Endothelial cell of umbilical vein (primary cell): ENCODE results near the gene GCNT2. TPM values are rescaled to one million over a fixed set of nuclear protein-coding genes. Genes with fewer than 3 reads are reported as not detected.

Experiments used
- BruUV-seq: library from RNA; stranded (reverse); fragments of 400-500 nt; replicated peaks from 2 replicates; lab custom pipeline; 2021; lab: Mats Ljungman, UMichigan
- CTCF ChIA-PET: fragments of 300-600, 350-600 bp; sonication (Branson Sonifier 250); formaldehyde crosslinking; loops from one replicate; lab custom pipeline; 2021; ENCODE audit warnings: antibody characterized with exemption, inconsistent platforms; lab: Charles Lee
- POLR2A ChIA-PET: fragments of 300-600, 350-600 bp; sonication (Branson Sonifier 250); formaldehyde crosslinking; loops from one replicate; lab custom pipeline; 2021; ENCODE audit warnings: antibody characterized with exemption, inconsistent platforms; lab: Charles Lee
- DNase-seq: peaks from one replicate; pipeline ENCODE4 v3.0.0-alpha.2; 2011; ENCODE audit warnings: low read depth, low spot score
- FAIRE-seq: peaks from 2 replicates; lab custom pipeline; 2011; peaks lifted over from hg19 to GRCh38; lab: Jason Lieb, UNC
- H2AFZ ChIP-seq: 2 replicates; pipeline ENCODE4 v1.6.0; 2012; ENCODE audit warnings: low read depth, low read length, control low read depth, inconsistent platforms
- H3K27ac ChIP-seq: 2 replicates; pipeline ENCODE4 v1.5.1; 2011; ENCODE audit warnings: low read depth, mild to moderate bottlenecking, control low read depth, low read length, moderate library complexity; ENCODE audit not compliant: insufficient read depth
- H3K27me3 ChIP-seq, 2 experiments: 2 replicates each; pipeline versions ENCODE4 v1.6.0 to v1.6.1; 2011; ENCODE audit warnings: low read length in 2 of 2, mixed read lengths in 1 of 2; ENCODE audit not compliant: control insufficient read depth in 2 of 2, insufficient read depth in 2 of 2
- H3K36me3 ChIP-seq, 2 experiments: 2 replicates in 1 of 2; 3 replicates in 1 of 2; pipeline ENCODE4 v1.5.1; 2011; ENCODE audit warnings: low read length in 2 of 2, mild to moderate bottlenecking in 1 of 2, moderate library complexity in 1 of 2; ENCODE audit not compliant: control insufficient read depth in 2 of 2, insufficient read depth in 2 of 2; ENCODE audit errors: extremely low read depth in 1 of 2
- H3K4me1 ChIP-seq: 3 replicates; pipeline ENCODE4 v1.5.1; 2011; ENCODE audit warnings: mild to moderate bottlenecking, low read length; ENCODE audit not compliant: control insufficient read depth, insufficient read depth; ENCODE audit errors: extremely low read depth
- H3K4me2 ChIP-seq: 2 replicates; pipeline ENCODE4 v1.6.1; 2011; ENCODE audit warnings: low read length, control low read depth, mixed read lengths; ENCODE audit not compliant: insufficient read depth
- H3K4me3 ChIP-seq, 3 experiments: fragments of 200-600 bp in 1 of 3; sonication (generic), shearing (Covaris generic) in 1 of 3; replicated peaks in 1 of 3; 2 replicates each; pipeline ENCODE4 v1.5.1; 2011 to 2016; ENCODE audit warnings: control low read depth in 3 of 3, low read length in 3 of 3, mild to moderate bottlenecking in 2 of 3, inconsistent platforms in 1 of 3, low read depth in 1 of 3, moderate library complexity in 1 of 3; ENCODE audit not compliant: insufficient read depth in 1 of 3
- H3K79me2 ChIP-seq: 2 replicates; pipeline ENCODE4 v1.6.0; 2012; ENCODE audit warnings: low read length, inconsistent platforms; ENCODE audit not compliant: control insufficient read depth, insufficient read depth
- H3K9ac ChIP-seq: replicated peaks from 2 replicates; pipeline ENCODE3; 2011; ENCODE audit warnings: low read length, control low read depth; ENCODE audit not compliant: insufficient read depth; ENCODE audit errors: extremely low read depth
- H3K9me1 ChIP-seq: replicated peaks from 3 replicates; pipeline ENCODE4 v1.6.0; 2011; ENCODE audit warnings: mild to moderate bottlenecking, low read length; ENCODE audit not compliant: control insufficient read depth, insufficient read depth; ENCODE audit errors: extremely low read depth
- H3K9me3 ChIP-seq: replicated peaks from 2 replicates; pipeline ENCODE4 v1.5.1; 2012; ENCODE audit warnings: low read length, inconsistent platforms; ENCODE audit not compliant: control insufficient read depth, insufficient read depth
- H4K20me1 ChIP-seq: replicated peaks from 2 replicates; pipeline ENCODE3; 2011; ENCODE audit warnings: mild to moderate bottlenecking, low read length; ENCODE audit not compliant: control insufficient read depth, insufficient read depth; ENCODE audit errors: extremely low read depth
- EZH2 ChIP-seq: IDR thresholded peaks from 2 replicates; pipeline ENCODE4 v1.6.1; 2012; ENCODE audit warnings: borderline replicate concordance, low read depth, mild to moderate bottlenecking, moderate library complexity, low read length, inconsistent platforms; ENCODE audit not compliant: severe bottlenecking
- FOS ChIP-seq: IDR thresholded peaks from 2 replicates; pipeline ENCODE4 v1.6.1; 2011; ENCODE audit warnings: mild to moderate bottlenecking, low read length, moderate library complexity, borderline replicate concordance; ENCODE audit not compliant: insufficient read depth
- GATA2 ChIP-seq: IDR thresholded peaks from 2 replicates; pipeline ENCODE4 v1.7.0; 2011; ENCODE audit warnings: low read depth, mild to moderate bottlenecking, moderate library complexity, mixed read lengths, low read length; ENCODE audit not compliant: insufficient read length, insufficient read depth
- JUN ChIP-seq: IDR thresholded peaks from 2 replicates; pipeline ENCODE4 v1.6.1; 2011; ENCODE audit warnings: borderline replicate concordance, low read depth; ENCODE audit not compliant: insufficient read length, insufficient read depth
- MYC ChIP-seq: IDR thresholded peaks from one replicate; pipeline ENCODE4 v1.6.1; 2011; ENCODE audit warnings: mild to moderate bottlenecking, low read depth, low read length
- POLR2A ChIP-seq: IDR thresholded peaks from 2 replicates; pipeline ENCODE4 v1.6.1; 2012; ENCODE audit warnings: low read depth, mild to moderate bottlenecking, control low read depth, low read length
- POLR2AphosphoS5 ChIP-seq: IDR thresholded peaks from 2 replicates; pipeline ENCODE4 v1.6.1; 2012; ENCODE audit warnings: low read depth, mild to moderate bottlenecking, control low read depth, low read length, moderate library complexity; ENCODE audit not compliant: insufficient read depth
- dilution Hi-C: fragments of 300-500 bp; cut with MboI; formaldehyde crosslinking; loops from one replicate; pipeline ENCODE4 v1.15.0; 2019; ENCODE audit warnings: low sequenced_read_pairs; ENCODE audit not compliant: extremely low pct_ligation_motif_present
- intact Hi-C: fragments of 100-400 bp; cut with micrococcal nuclease; formaldehyde crosslinking; loops from one replicate; pipeline ENCODE4 v1.10.0; 2022
- polyA plus RNA-seq, 4 experiments: library from polyadenylated mRNA; depleted of rRNA in 3 of 4; stranded (reverse) in 3 of 4; unstranded in 1 of 4; fragments of >200 nt; gene quantifications; 2 replicates each; pipeline versions ENCODE4 v1.2.1 to v1.2.3, GENCODE V29; 2011 to 2012; ENCODE audit warnings: missing spikeins in 1 of 4
- total RNA-seq: library from RNA; stranded (reverse); gene quantifications from 2 replicates; pipeline ENCODE4 v1.2.3, GENCODE V29; 2021
- TF ChIP-seq, protein P1 (sequence below): IDR thresholded peaks from 2 replicates; pipeline ENCODE4 v1.6.1; 2011; ENCODE audit not compliant: insufficient read depth, insufficient read length
- TF ChIP-seq, protein P2 (sequence below), 2 donors: IDR thresholded peaks; 1 replicate in 1 of 2; 2 replicates in 1 of 2; pipeline ENCODE4 v1.5.1; 2011; ENCODE audit warnings: low read length in 2 of 2, mild to moderate bottlenecking in 2 of 2, moderate library complexity in 2 of 2, control low read depth in 1 of 2, inconsistent platforms in 1 of 2, low read depth in 1 of 2; ENCODE audit not compliant: insufficient read depth in 1 of 2; ENCODE audit errors: extremely low read depth in 1 of 2

Gene GCNT2
- total and polyA plus RNA-seq, 2 donors (not counting 3 experiments of a cell fraction or from before 2014, with no cell fraction given) = 3.8 to 10.9 TPM

DNA sequence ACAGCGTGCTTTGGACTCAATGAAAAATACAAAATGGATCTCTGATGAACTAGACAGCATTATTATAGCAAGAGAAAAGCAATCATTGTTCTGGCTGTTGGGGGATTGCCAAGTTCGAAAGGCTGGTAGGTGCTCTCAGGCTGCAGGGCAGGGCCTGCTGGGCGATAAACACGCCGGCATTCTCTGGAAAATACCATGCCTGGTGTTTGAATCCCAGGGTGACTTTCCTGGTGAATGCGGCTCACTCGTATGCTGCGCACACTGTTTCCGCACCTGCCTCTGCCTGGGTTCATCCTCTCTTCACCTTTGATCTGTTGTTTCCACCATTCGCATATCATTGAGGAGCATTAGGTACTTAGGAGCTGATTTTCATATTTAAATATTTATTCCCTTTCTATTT, 37.4 kb downstream of the GCNT2 start:
- Histone ChIP-seq H3K4me2 (no peak overlapping the region), H3K4me1 (peaks cover 25% of the 10 kb centered on the region), H3K9ac (no peak overlapping the region), H3K27ac (no peak overlapping the region), H4K20me1 (no peaks in the 10 kb centered on the region), H2AFZ (no peak overlapping the region), H3K36me3 (no peaks in the 10 kb centered on the region), H3K9me3 (no peaks in the 10 kb centered on the region), H3K79me2 (no peaks in the 10 kb centered on the region), H3K4me3 (no peak overlapping the region), H3K27me3 (no peaks in the 10 kb centered on the region), H3K9me1 (no peaks in the 10 kb centered on the region)
- BruUV-seq = no TSS peak
- dilution Hi-C loops (no loop called here), intact Hi-C loops (no loop called here)
- TF ChIP-seq JUN (no peak), POLR2AphosphoS5 (no peak), EZH2 (no peak), MYC (no peak), GATA2 (no peak), POLR2A (no peak), FOS (no peak)
- TF ChIP-seq, protein P1, sequence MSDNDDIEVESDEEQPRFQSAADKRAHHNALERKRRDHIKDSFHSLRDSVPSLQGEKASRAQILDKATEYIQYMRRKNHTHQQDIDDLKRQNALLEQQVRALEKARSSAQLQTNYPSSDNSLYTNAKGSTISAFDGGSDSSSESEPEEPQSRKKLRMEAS = no peak
- TF ChIP-seq, protein P2, sequence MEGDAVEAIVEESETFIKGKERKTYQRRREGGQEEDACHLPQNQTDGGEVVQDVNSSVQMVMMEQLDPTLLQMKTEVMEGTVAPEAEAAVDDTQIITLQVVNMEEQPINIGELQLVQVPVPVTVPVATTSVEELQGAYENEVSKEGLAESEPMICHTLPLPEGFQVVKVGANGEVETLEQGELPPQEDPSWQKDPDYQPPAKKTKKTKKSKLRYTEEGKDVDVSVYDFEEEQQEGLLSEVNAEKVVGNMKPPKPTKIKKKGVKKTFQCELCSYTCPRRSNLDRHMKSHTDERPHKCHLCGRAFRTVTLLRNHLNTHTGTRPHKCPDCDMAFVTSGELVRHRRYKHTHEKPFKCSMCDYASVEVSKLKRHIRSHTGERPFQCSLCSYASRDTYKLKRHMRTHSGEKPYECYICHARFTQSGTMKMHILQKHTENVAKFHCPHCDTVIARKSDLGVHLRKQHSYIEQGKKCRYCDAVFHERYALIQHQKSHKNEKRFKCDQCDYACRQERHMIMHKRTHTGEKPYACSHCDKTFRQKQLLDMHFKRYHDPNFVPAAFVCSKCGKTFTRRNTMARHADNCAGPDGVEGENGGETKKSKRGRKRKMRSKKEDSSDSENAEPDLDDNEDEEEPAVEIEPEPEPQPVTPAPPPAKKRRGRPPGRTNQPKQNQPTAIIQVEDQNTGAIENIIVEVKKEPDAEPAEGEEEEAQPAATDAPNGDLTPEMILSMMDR (IDR thresholded peaks at IDR 0.05; ENCODE audit: extremely low read depth in 1 of 2, insufficient read depth in 1 of 2, low read depth in 1 of 2, low read length in 2 of 2) = no peak
- FAIRE-seq = no peak
- POLR2A ChIA-PET = no interaction called here
- CTCF ChIA-PET = no interaction called here
- peak; percentile 34 for DNase-seq
